Neural progenitor cell (in vitro differentiated cells): Measurements from ENCODE around the gene TASP1. TPM values are rescaled to one million over a fixed set of nuclear protein-coding genes. Genes with fewer than 3 reads are reported as not detected.
"Not testable (repeated sequence)": the region's sequence is repeated elsewhere in the genome, so short reads cannot be mapped to it uniquely, and the experiment has no call there.

Experiments
- DNase-seq: peaks from one replicate; pipeline ENCODE4 v3.0.0-alpha.2; 2016; ENCODE audit warnings: low spot score
- H2AFZ ChIP-seq: fragments of 200-600 bp; sonication (generic); replicated peaks from 2 replicates; pipeline ENCODE4 v1.6.1; 2016; ENCODE audit warnings: antibody characterized with exemption
- H3F3A ChIP-seq: fragments of 200-600 bp; sonication (generic); 2 replicates; pipeline ENCODE4 v1.6.1; 2016; ENCODE audit warnings: antibody characterized with exemption, low read depth
- H3K27ac ChIP-seq: fragments of 200-600 bp; sonication (generic); 2 replicates; pipeline ENCODE4 v1.5.1; 2016; ENCODE audit warnings: mild to moderate bottlenecking
- H3K27me3 ChIP-seq: fragments of 200-600 bp; sonication (generic); 2 replicates; pipeline ENCODE4 v1.6.1; 2016; ENCODE audit warnings: mild to moderate bottlenecking, moderate library complexity
- H3K36me3 ChIP-seq: fragments of 200-600 bp; sonication (generic); 2 replicates; pipeline ENCODE4 v1.5.1; 2016
- H3K4me1 ChIP-seq: fragments of 200-600 bp; sonication (generic); 2 replicates; pipeline ENCODE4 v1.6.1; 2016; ENCODE audit warnings: mixed run types
- H3K4me2 ChIP-seq: fragments of 200-600 bp; sonication (generic); 2 replicates; pipeline ENCODE4 v1.6.1; 2016
- H3K4me3 ChIP-seq: fragments of 200-600 bp; sonication (generic); 2 replicates; pipeline ENCODE4 v1.5.1; 2016
- H3K79me2 ChIP-seq: fragments of 200-600 bp; sonication (generic); 2 replicates; pipeline ENCODE4 v1.6.1; 2016; ENCODE audit warnings: low read depth
- H3K9ac ChIP-seq: fragments of 200-600 bp; sonication (generic); 2 replicates; pipeline ENCODE4 v1.6.1; 2016
- H3K9me3 ChIP-seq: fragments of 200-600 bp; sonication (generic); 2 replicates; pipeline ENCODE4 v1.5.1; 2016; ENCODE audit warnings: low read depth
- H4K20me1 ChIP-seq: fragments of 200-600 bp; sonication (generic); 2 replicates; pipeline ENCODE4 v1.6.1; 2016; ENCODE audit warnings: low read depth
- H3K27ac Mint-ChIP-seq: 3 replicates; pipeline ENCODE4 v1.8.0; 2021; ENCODE audit warnings: mixed read lengths
- H3K27me3 Mint-ChIP-seq: 2 replicates; pipeline ENCODE4 v1.8.0; 2022; ENCODE audit warnings: low read depth, mild to moderate bottlenecking, inconsistent platforms, moderate library complexity, mixed read lengths; ENCODE audit not compliant: insufficient read depth
- H3K36me3 Mint-ChIP-seq: 3 replicates; pipeline ENCODE4 v1.8.0; 2021; ENCODE audit warnings: mixed read lengths
- H3K4me1 Mint-ChIP-seq: 3 replicates; pipeline ENCODE4 v1.8.0; 2021; ENCODE audit warnings: mixed read lengths
- H3K4me3 Mint-ChIP-seq: 3 replicates; pipeline ENCODE4 v1.8.0; 2021; ENCODE audit warnings: mild to moderate bottlenecking, moderate library complexity, mixed read lengths
- H3K9me3 Mint-ChIP-seq: 3 replicates; pipeline ENCODE4 v1.8.0; 2020; ENCODE audit warnings: mixed read lengths
- CTCF ChIP-seq: fragments of 200-600 bp; sonication (generic); IDR thresholded peaks from 2 replicates; pipeline ENCODE4 v1.5.1; 2017; ENCODE audit warnings: antibody characterized with exemption, mild to moderate bottlenecking
- EZH2 ChIP-seq: fragments of 200-600 bp; sonication (generic); IDR thresholded peaks from 2 replicates; pipeline ENCODE4 v1.6.1; 2017; ENCODE audit warnings: antibody characterized with exemption, mild to moderate bottlenecking, moderate library complexity
- EZH2phosphoT487 ChIP-seq: fragments of 200-600 bp; sonication (generic); IDR thresholded peaks from 2 replicates; pipeline ENCODE4 v1.6.1; 2017; ENCODE audit warnings: antibody characterized with exemption
- total RNA-seq: library from RNA; depleted of rRNA; stranded (reverse); fragments of >200 nt; gene quantifications from 2 replicates; pipeline ENCODE4 v1.2.3, GENCODE V29; 2015; ENCODE audit warnings: low replicate concordance

Gene TASP1
- total RNA-seq, 1 donor from 2014 or later: 9.6 TPM

- Histone ChIP-seq H3K27me3 (no peaks in the 10 kb centered on the region), H3K9ac (no peak overlapping the region), H3K36me3 (no peaks in the 10 kb centered on the region), H3K4me3 (no peak overlapping the region), H3K4me2 (no peak overlapping the region), H3K4me1 (no peaks in the 10 kb centered on the region), H3F3A (no peaks in the 10 kb centered on the region), H3K27ac (no peak overlapping the region), H4K20me1 (no peaks in the 10 kb centered on the region), H2AFZ (no peak overlapping the region), H3K79me2 (no peaks in the 10 kb centered on the region), H3K9me3 (no peaks in the 10 kb centered on the region)
- H3K4me1 Mint-ChIP-seq: no peaks in the 10 kb centered on the region
- no peak overlapping the region for H3K27ac Mint-ChIP-seq
- H3K36me3 Mint-ChIP-seq: no peaks in the 10 kb centered on the region
- TF ChIP-seq CTCF: no peak
- no peak for TF ChIP-seq EZH2
- TF ChIP-seq EZH2phosphoT487: no peak
- H3K27me3 Mint-ChIP-seq: no peaks in the 10 kb centered on the region
- DNase-seq: no peak
- no peaks in the 10 kb centered on the region for H3K9me3 Mint-ChIP-seq
- no peak overlapping the region for H3K4me3 Mint-ChIP-seq
These were observed 274.2 kb downstream of the TASP1 start for GRCh38 chr20:13364278-13365170.

GRCh38 chr20:13363473-13363872 is 275.3 kb downstream of the TASP1 start:
- H3K27ac Mint-ChIP-seq: no peak overlapping the region
- no peaks in the 10 kb centered on the region for H3F3A ChIP-seq
- DNase-seq: no peak
- no peak overlapping the region for H2AFZ ChIP-seq
- H3K27me3 Mint-ChIP-seq: no peaks in the 10 kb centered on the region
- no peak overlapping the region for H3K4me2 ChIP-seq
- H3K9me3 ChIP-seq: no peaks in the 10 kb centered on the region
- no peak overlapping the region for H3K4me3 Mint-ChIP-seq
- H3K36me3 Mint-ChIP-seq: no peaks in the 10 kb centered on the region
- TF ChIP-seq CTCF (no peak), EZH2 (no peak), EZH2phosphoT487 (no peak)
- H3K9ac ChIP-seq: no peak overlapping the region
- H3K4me1 ChIP-seq: no peaks in the 10 kb centered on the region
- no peaks in the 10 kb centered on the region for H3K9me3 Mint-ChIP-seq
- no peaks in the 10 kb centered on the region for H3K27me3 ChIP-seq
- H3K79me2 ChIP-seq: no peaks in the 10 kb centered on the region
- no peaks in the 10 kb centered on the region for H3K4me1 Mint-ChIP-seq
- H3K27ac ChIP-seq: no peak overlapping the region
- no peak overlapping the region for H3K4me3 ChIP-seq
- no peaks in the 10 kb centered on the region for H4K20me1 ChIP-seq
- no peaks in the 10 kb centered on the region for H3K36me3 ChIP-seq

- not testable (repeated sequence) for H3K36me3 ChIP-seq
These were observed 276.6 kb downstream of the TASP1 start for GRCh38 chr20:13362165-13362564.

GRCh38 chr20:13358936-13359335 is 279.8 kb downstream of the TASP1 start:
- not testable (repeated sequence) for H3K36me3 Mint-ChIP-seq, H2AFZ ChIP-seq, DNase-seq, H3K4me2 ChIP-seq, H3K27me3 Mint-ChIP-seq, H3K9me3 ChIP-seq, H3K4me3 ChIP-seq, H3K27ac Mint-ChIP-seq, H3K4me1 Mint-ChIP-seq, H3K36me3 ChIP-seq, H3F3A ChIP-seq, H3K4me3 Mint-ChIP-seq, H3K27ac ChIP-seq, H3K27me3 ChIP-seq, H3K9me3 Mint-ChIP-seq, H3K9ac ChIP-seq, H3K4me1 ChIP-seq, H4K20me1 ChIP-seq, H3K79me2 ChIP-seq

More at GRCh38 chr20:13362165-13362564, 276.6 kb downstream of the TASP1 start:
- H3K27me3 ChIP-seq, H3K79me2 ChIP-seq, H3K4me2 ChIP-seq, H3K4me3 Mint-ChIP-seq, H3K27me3 Mint-ChIP-seq, H3K36me3 Mint-ChIP-seq, H3F3A ChIP-seq, DNase-seq, H3K4me1 ChIP-seq, H3K9ac ChIP-seq, H3K4me1 Mint-ChIP-seq, H3K4me3 ChIP-seq, H3K9me3 ChIP-seq, H3K9me3 Mint-ChIP-seq, H3K27ac ChIP-seq, H2AFZ ChIP-seq, H3K27ac Mint-ChIP-seq, H4K20me1 ChIP-seq: not testable (repeated sequence)

- H3K4me3 ChIP-seq, H3K27me3 Mint-ChIP-seq, H3K27ac ChIP-seq, H3K4me3 Mint-ChIP-seq, H3K9me3 ChIP-seq, H3K27me3 ChIP-seq, H3K36me3 ChIP-seq, H3K4me1 ChIP-seq, H3F3A ChIP-seq, H3K9ac ChIP-seq, H3K36me3 Mint-ChIP-seq, H3K79me2 ChIP-seq, H4K20me1 ChIP-seq, H3K4me1 Mint-ChIP-seq, H3K9me3 Mint-ChIP-seq, H3K27ac Mint-ChIP-seq, H3K4me2 ChIP-seq, H2AFZ ChIP-seq, DNase-seq: not testable (repeated sequence)
These were observed 280.9 kb downstream of the TASP1 start for GRCh38 chr20:13357782-13358181.
